Medulla oblongata (tissue), 1 donor: ENCODE measurements around the gene KIFAP3.

Source experiments
- DNase-seq: peaks from one replicate; pipeline ENCODE4 v3.0.0-alpha.2; 2015; ENCODE audit errors: extremely low spot score

KIFAP3 gene

DNA sequence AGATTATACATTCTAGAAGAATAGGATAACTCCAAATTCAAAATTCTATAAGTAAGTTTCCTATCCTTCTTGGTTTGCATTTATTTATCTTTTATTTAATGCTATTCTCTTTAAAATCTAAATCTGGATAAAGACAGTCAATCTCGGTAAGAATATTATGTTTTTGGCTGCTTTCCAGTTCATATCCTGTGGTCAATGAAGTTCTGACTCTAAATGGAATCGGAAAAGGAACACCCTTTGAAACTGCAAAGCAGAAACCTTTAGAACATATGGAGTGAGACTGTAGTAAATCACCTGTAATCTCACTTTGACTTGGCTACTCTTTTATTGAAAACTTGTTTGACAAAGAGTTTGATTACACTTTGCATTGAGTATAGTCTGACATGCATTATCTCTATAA, 85.2 kb downstream of the KIFAP3 start:
- no peak for DNase-seq

- DNase-seq: no peak
Measured at GRCh38 chr1:169985757-169986156, 88.7 kb downstream of the KIFAP3 start.

DNA sequence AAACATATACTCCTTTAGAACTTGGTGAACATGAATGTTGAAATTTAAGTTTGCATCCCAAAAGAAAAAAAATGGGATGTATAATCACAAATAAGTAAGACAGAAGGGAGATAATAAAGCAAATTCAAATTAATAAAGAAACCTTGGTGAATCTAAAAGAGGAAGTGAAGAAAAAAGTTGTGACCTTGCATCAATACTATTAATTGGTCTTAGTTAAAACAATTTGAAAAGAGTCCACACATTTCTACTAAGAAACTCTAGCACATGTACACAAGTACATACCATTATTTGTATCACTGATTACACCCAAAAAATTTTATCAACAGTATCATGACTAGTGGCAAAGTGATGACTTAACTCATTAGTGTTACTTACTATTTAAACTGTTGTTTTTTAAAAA, 100.4 kb downstream of the KIFAP3 start:
- DNase-seq: no peak

GRCh38 chr1:169970114-169970513, 104.4 kb downstream of the KIFAP3 start:
- no peak for DNase-seq

DNA sequence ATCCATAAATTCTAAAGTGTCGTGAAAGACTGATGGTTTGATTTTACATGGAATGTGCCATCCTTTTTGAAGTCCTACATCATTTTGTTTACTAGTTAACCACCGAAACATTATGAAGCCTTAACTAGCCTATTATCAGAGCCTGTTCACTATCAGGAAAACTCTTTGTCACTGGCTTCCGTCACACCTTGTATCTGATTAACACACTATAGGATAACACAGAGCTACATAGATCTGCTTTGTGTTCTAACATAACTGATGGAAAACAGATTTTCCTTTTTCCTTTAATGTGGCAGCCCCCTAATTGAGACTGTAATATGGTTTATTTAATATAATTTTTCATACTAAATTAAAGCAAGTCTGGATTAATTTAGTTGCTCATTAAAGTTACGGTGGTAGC, 106.3 kb downstream of the KIFAP3 start:
- DNase-seq: no peak

DNA sequence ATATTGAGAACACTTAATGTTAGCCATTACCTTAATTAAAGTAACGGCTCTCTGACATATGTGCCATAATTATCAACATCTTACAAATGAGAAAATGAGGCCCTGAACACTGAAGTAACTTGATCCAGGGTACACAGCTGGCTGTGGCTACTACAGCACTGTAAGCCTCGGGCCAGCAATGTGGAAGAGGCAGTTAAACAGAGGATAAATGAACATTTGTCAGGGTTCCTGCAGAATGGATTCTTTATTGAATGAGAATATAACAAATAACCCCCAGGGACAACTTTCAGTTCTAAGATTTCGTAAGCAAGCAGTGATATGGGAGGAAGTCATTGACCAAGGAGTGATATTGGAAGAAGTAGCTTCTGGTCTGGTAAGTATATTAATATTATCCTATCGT, 110.3 kb downstream of the KIFAP3 start:
- DNase-seq: no peak

DNA sequence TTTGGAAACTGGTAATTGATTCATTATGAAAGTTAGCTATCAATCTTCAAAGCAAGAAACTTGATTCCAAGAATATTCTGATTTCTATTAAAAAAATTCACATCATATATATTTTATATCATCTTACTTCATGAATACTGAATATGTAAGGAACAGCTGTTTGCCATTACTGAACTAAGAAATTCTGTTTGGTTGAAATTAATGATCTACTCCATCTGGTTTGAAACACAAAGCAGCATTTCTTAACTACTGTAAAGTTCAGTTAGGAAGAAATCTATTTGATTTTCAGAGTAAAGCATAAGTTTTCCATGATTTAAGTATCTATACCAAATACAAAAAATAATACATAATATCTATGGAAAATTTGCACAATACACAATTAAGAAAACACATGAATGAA, 114.8 kb downstream of the KIFAP3 start:
- DNase-seq: no peak

- DNase-seq: no peak
Measured at GRCh38 chr1:169958987-169959386, 115.5 kb downstream of the KIFAP3 start.

DNA sequence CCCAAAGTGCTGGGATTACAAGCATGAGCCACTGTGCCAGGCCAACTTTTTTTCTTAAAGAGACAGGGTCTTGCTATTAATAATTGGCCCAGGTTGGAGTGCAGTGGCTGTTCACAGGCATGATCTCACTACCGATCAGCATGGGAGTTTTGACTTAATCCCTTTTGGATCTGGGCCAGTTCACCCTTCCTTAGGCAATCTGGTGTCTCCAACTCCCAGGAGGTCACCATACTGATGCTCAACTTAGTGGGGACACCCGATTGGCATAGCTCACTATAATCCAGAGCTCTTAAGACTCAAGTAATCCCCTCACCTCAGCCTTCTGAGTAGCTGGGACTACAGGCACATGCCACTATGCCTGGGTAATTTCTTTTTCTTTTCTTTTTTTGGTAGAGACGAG, 116.6 kb downstream of the KIFAP3 start:
- DNase-seq: no peak

- no peak for DNase-seq
Measured at GRCh38 chr1:169951108-169951507, 123.4 kb downstream of the KIFAP3 start.

DNA sequence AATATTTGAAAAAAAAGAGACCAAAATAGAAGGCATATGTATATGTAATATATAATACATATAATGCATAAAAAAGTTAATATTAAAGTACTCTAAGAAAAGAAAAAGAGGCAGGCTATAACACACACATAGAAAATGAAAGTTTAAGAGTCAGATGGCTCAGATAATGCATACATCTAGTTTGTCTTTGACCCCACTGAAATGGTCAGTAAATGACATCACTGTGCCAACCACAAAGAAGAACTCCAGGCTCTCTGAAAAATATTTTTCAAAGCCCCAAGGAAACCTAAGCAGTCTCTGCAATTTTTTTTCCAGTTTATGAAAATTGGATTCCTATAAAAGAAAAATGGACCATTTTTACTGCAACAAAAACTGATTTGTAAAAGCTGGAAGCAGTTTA, 125.4 kb downstream of the KIFAP3 start:
- DNase-seq: no peak

- no peak for DNase-seq
Measured at GRCh38 chr1:169946206-169946605, 128.3 kb downstream of the KIFAP3 start.

DNA sequence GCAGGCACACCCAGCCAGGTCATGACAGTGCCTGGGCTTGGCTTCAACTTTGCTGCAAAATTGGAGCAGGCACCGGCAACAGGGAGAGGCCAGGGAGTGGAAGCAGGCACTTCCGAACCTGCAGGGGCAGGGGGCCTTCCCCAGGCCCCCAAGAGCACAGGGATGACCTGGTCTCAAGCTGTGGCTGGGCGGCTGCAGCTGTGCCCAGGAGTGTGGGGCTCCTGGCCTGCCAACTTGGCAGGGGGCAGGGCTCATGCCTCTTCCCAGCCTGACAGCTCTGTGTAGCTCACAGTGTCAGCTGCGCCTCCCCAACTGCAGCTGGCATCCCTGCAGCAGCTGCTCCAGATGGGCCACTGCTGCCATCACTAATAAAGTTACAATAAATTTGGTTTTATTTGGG, 129.3 kb downstream of the KIFAP3 start:
- peak; percentile 24 for DNase-seq

DNA sequence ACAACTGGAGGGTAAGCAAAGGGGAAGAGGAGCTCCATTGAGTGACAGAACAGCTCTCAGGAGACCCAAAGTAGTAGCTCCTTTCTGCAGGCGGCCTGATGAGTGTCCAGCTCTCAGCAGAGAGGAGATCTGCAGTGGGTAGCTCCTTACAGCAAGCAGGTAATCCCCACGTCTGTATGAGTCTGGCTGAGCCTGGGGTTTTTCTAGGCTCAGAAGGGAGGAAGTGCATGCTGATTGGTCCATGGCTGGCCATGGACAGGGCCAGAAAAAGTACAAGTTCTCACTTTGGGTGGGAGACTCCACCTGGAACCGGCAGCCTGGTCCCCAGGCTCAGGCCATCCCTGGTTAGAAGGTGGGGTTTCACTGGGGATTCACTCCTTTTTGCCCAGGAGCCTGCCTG, 129.9 kb downstream of the KIFAP3 start:
- DNase-seq: no peak

DNA sequence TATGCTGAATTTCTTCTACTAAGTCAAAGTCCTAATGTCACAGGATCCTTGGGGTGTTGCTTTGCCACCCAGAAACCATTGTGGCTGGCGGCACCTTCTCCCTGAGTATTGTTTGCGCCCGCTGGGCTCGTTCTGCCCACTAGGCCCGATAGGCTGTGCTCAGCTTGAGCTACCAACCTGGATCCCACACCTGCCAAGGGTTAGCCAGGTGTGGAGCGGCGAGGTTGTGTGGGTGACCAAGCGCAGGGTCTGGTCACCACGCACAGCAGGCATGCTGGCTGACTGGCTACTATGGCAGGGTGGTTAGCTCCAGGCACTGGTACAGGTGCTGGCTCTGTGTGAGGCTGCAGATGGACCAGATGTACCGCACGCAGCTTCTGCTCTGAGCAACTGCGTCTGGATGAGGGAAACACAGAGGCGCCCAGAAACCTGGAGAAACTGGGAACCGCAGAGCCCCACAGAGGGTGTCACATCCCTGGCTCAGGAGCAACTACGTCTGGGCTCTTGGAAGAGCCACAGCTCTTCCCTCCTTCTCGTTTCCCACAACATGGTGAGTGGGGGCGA, 130.4 kb downstream of the KIFAP3 start:
- DNase-seq: no peak

- no peak for DNase-seq
Measured at GRCh38 chr1:169941982-169942830, 132.3 kb downstream of the KIFAP3 start.

DNA sequence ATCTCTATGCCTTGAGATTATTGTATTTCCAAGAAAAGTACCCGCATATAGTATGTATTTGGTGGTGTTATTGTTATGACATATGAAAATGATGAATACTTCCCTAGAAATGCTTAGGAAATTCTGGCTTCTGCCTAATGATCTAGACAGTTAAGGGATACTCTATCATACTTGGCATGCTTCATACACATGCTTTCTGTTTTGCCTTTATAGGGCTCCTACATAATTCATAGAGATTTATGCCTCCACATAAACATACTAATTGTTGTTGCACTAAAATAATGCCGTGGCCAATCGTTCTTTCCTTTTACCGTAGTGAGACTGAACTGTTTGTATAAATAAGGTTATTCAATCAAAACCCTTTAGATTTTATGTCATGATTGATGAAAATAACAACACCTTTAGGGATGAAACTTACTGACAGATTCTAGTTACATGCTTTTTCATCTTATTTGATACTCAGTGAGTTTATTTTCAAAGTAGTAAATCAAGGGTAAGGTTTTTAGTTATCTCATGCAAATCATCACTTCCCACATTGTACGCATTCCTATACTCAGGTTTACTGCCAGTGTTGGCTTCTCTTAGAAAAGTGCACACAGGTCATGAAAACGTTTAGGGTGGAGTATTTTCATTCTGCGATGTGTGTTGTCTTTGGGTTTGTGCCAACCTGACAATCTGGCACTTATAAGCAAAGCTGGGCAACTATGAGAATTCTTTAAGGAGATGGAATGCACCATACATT, 140.3 kb downstream of the KIFAP3 start:
- no peak for DNase-seq

GRCh38 chr1:169931795-169932231, 142.7 kb downstream of the KIFAP3 start:
- DNase-seq: no peak

- DNase-seq: no peak
Measured at GRCh38 chr1:169929210-169929526, 145.3 kb downstream of the KIFAP3 start.

DNA sequence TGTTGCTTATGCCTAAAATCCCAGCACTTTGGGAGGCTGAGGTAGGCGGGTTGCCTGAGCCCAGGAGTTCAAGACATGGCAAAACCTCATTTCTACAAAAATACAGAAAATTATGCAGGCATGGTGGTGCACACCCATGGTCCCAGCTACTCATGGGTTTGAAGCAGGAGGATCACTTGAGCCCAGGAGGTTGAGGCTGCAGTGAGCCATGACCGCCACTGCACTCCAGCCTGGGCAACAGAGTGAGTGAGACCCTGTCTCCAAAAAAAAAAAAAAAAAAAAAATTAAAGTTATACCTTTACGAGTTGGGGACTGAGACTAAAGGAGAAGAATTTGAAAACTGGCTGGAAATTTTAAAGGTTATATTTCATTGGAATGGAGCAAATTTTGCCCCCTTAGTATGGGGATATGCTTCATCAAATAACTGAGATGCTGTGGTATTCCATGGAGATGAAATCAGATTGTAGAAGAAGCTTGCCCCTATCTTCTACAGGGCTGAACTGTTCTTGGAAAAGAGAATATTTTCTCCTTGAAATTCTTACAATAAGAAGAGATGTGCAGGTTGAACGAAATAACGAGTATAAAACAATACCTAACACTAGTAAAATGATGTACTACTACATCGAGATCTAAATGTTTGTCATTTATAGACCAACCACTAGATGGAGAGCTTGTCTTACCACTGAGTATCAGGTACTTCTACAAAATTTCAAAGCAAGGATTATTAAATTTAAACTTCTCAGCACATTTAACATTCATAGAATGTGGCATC, 145.9 kb downstream of the KIFAP3 start:
- peak; percentile 55 for DNase-seq

- DNase-seq: no peak
Measured at GRCh38 chr1:169925505-169926482, 148.7 kb downstream of the KIFAP3 start.
